CD4-positive, alpha-beta T cell treated with Interleukin-6 at 100 ng/mL for 8 hours (primary cell): Measurements from ENCODE around the gene CFAP410.
A peak's percentile ranks its signal among the peaks of the same experiment; 100 is the strongest.

Experiments
- DNase-seq: peaks from one replicate; pipeline ENCODE4 v3.0.0-alpha.2; 2020; ENCODE audit warnings: mixed read lengths, low spot score

Gene CFAP410

DNA sequence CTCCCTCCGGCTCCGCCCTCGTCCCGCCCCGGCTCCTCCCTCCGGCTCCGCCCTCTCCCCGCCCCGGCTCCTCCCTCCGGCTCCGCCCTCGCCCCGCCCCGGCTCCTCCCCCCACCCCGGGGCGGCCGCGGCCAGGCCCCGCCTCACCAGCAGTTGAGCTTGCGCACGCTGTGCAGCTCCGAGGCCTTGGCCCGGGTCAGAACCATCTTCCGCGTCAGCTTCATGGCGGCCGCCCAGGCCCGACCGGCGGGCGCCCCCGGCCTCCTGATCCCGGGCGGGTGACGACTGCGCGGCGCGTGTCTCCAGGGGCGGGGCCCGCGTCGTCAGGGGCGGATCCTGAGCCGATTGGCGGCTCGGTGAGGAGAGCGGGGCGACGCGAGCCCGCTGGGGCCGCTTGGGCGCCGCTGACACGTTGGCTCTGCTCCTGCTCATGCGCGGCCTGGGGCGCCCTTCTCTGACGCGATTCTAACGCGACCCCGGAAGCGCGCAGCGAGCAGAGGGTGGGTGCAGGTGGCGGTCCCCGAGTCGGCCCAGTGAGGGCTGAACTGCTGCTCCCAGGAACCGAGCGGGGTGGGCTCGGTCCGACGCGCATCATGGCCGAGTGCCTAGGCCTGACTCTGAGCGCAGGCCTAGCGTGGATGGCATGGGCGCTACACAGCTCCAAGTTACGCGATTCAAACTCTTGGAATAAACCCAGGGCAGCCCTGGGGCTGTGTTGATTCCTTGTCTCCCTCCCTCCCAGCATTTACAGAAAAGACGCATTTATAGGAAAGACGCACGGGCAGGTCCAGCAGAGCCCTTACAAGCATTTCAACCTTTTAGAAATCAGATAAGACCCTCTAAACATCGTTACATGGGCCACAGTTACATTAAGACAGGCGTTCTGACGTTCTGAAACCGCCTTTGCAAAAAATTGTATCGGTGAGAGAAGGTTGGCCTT is at the start of gene CFAP410:
TSS of gene CFAP410 (minus strand) at position 420 of the 940 bp plus-strand sequence. CDS start at position 224, 196 bp downstream.
- peak; percentile 93 for DNase-seq

GRCh38 chr21:44384968-44385367 is 45.8 kb upstream of the CFAP410 start:
- DNase-seq: no peak

- DNase-seq: no peak
Observed at GRCh38 chr21:44383216-44383615, 44.0 kb upstream of the CFAP410 start.

DNA sequence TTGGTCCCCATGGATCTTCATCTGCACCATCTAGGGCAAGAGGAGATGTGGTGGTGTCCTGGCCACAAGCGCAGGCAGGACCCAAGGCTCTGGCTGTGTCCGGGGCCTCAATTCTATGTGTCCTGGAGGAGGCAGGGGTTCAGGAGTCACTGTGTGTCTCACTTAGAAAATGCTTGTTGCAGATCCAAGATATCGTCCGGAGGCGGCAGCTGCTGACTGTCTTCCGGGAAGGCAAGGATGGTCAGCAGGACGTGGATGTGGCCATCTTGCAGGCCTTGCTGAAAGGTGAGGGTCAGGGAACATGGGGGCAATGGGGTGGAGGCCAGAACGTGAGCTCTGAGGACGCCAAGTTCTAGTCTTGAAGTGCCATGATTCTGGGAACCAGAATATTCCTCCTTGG is 43.3 kb upstream of the CFAP410 start:
- DNase-seq: no peak

GRCh38 chr21:44381874-44382273 is 42.7 kb upstream of the CFAP410 start:
- no peak for DNase-seq

GRCh38 chr21:44380876-44381275 is 41.7 kb upstream of the CFAP410 start:
- DNase-seq: no peak

GRCh38 chr21:44379991-44380865 is 41.0 kb upstream of the CFAP410 start:
- DNase-seq: no peak

- no peak for DNase-seq
Observed at GRCh38 chr21:44379515-44379848, 40.3 kb upstream of the CFAP410 start.

DNA sequence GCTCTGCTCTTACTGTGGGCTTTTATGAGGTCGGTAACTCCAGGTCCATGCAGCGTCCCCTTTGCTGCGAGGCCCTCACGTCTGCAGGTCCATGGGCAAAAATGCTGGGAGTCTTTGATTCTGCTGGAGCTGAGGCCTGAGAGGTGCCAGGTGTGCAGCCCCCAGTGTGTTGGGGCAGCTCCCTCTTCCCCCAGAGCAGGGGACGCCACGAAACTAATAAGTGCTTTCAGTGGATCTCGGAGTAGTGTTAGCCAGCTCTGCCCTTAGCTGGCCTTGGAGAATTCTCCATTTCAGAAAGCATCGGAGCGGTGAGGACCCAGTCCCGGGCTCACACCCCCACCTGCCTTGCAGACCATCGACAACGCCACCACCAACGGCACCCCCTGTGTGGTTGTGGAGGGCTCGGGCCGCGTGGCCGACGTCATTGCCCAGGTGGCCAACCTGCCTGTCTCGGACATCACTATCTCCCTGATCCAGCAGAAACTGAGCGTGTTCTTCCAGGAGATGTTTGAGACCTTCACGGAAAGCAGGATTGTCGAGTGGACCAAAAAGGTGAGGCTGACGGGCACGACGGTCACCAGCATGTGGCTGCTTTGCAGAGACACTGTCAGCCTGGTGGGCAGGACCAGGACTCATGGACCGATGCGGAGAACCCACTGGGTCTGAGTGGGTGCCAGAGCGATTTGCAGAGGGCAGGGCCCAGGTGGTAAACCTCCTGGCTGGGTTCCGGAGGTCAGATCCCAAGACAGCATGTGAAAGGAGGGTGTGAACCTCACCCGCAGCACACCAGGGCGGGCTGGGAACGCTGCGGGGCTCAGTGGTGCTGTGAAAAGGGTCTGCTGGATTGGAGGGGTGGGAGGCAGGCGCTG is 39.7 kb upstream of the CFAP410 start:
- DNase-seq: no peak

DNA sequence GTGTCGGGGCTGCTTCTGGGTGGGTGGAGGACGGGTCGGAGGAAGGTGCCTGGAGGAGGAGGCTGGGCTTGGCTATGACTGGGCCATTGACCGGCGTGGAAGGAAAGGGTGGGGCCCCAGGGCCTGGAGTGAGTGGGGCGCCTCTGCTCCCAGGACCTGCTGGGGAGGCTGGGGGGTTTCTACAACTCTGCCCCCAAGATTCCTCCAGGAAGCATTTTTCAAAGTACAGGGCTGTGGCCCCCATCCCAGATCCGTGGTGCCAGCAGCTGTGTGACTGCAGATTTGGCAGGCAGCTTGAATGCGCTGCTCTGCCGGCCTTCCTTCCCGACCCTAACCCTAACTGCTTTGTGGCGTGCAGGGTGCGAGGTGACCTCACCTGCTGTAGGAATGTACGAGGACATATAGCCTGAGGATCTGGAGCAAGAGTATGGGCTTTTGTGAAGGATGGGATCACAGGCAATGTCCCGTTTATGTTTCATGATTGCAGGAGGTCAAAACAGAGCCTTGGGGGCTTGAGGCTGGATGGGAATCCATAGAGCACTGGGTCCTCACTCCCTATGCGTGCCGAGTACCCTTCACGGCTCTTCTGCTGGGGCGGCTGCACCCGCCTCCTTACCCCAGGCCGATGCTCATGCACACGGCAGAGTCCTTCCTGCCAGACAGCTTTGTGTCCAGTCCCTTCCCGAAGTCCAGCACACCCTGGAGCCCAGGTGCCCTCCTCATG is 38.9 kb upstream of the CFAP410 start:
- no peak for DNase-seq

DNA sequence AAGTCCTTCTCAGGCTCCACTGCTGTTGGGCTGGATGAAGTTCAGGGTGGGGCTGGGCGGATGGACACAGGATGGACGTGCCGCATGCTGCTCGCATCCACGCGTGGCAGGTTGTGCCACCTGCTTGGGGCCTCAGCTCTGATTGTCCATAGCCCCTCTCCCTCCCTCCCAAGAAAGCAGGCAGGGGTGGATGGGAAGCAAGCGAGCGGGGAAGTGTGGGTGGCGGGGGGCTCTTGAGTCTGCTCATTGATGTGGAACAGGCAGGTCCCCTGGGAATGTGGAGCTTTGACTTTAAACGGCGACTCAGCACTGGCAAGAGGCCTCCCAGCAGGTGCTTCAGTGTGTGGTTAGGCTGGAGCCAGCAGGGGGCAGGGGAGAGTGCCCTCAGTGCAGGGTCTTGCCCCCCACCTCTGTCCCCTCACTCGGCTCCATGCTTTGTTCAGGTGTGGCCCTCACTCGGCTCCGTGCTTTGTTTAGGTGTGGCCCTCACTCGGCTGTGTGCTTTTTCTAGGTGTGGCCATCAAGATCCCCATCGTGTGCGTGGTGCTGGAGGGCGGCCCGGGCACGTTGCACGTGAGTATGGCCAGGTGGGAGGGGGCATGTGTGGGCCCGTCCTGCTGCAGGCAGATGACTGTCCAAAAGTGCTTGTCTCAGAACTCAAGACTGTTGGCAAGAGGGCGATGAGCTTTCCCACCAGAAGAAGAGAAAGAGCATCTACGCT is 38.2 kb upstream of the CFAP410 start:
- DNase-seq: no peak

- no peak for DNase-seq
Observed at GRCh38 chr21:44376606-44377005, 37.4 kb upstream of the CFAP410 start.

GRCh38 chr21:44375761-44376241 is 36.6 kb upstream of the CFAP410 start:
- no peak for DNase-seq

DNA sequence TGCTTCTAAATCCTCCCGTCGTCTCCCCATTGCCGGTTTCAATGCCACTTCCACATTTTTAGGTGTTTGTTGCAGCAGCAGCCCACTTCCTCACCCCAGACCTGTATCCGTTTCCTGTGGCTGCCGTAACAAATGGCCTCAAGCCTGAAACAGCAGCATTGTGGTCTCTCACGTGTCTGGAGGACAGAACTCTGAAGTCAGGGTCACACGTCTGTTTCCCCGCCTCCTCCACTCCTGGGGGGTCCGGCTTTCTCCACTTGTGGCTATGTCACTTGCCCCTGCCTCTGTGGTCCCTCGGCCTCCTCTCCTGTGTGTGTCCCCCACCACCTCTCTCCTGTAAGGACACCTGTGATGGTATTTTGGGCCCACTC is 36.1 kb upstream of the CFAP410 start:
- DNase-seq: peak; percentile 26

- no peak for DNase-seq
Observed at GRCh38 chr21:44374601-44375280, 35.6 kb upstream of the CFAP410 start.

- no peak for DNase-seq
Observed at GRCh38 chr21:44372616-44373015, 33.4 kb upstream of the CFAP410 start.

DNA sequence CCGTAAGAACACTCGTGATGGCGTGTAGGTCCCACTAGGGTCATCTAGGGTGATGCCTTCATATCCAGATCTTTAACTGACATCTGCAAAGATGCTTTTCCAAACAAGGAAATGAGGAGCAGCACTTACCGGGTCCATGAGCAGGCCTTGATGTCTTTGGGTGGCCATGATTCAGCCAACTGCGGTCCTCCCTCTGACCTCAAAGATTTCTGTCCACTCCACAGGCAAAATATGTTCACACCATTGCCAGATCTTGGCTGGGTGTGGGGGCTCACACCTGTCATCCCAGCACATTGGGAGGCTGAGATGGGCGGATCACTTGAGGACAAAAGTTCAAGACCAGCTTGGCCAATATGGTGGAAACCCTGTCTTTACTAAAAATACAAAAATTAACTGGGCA is 32.4 kb upstream of the CFAP410 start:
- no peak for DNase-seq

- no peak for DNase-seq
Observed at GRCh38 chr21:44370786-44371410, 31.7 kb upstream of the CFAP410 start.

DNA sequence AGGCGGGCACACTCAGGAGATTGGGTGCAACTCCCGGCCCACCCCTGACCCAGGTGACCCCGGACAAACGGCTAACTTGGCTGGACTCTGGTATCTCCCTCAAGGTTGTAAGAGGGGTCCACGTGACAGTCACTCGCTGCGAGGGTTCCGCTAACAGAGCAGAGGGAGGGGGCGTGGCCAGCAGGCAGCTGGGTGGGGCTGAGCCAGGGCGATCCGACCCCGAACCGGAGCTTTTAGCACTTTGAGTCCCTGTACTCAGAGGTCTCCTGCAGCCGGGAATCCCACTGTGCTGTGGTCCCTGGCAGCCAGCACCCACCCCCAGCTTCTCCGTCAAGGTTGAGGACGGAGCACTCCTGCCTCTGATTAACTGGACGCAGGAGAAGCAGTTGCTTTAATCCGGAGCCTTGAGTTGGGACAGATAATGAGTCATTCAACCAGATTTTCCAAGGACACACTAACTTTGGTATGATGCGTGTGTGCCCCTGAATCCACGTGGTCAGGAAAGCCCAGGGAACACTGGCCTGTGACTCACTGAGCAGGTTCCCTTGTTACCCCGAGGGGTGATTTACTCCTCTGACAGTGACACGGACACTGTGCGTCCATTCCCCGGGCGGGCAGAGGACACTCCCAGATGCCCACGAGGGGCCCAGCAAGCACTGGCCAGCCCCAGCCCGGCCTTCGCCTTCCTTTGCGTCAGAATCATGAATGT is 31.0 kb upstream of the CFAP410 start:
- no peak for DNase-seq
